ENCODE results near the gene WNT3.
"Not testable (repeated sequence)": the region's sequence is repeated elsewhere in the genome, so short reads cannot be mapped to it uniquely, and the experiment has no call there.

The WNT3 gene

DNA sequence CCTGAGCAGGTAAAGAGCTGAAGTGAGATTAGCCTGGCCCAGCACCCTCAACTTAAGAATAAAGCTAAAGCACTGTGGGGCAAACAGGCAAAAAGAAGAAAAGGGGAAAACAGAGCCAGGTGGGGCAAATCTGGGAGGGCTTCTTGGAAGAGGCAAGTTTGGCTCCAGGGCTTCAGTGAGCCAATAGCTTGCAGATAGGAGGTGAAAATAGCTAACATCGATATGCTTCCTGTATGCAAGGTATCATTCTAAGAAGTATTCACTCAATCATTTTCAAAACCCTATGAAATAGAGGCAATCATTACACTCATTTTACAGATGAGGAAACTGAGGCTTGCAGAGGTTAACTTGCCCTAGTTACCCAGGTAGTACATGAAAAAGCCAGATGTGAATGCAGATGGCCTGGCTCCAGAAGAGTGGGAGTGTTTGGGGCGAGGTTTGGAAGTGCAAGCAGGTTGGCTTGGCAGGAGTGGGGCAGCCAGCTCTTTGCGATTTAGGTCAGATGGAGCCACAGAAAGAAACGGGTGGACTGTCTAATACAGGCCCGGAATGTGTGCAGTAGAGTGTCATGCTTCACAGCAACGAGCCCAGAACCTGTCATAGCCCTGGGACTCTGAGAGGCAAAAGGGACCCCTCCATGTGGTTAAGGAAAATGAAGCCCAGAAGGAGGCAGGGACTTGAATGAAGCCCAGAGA lies 5.7 kb downstream of the WNT3 start:
- DNase-seq: no peak

DNA sequence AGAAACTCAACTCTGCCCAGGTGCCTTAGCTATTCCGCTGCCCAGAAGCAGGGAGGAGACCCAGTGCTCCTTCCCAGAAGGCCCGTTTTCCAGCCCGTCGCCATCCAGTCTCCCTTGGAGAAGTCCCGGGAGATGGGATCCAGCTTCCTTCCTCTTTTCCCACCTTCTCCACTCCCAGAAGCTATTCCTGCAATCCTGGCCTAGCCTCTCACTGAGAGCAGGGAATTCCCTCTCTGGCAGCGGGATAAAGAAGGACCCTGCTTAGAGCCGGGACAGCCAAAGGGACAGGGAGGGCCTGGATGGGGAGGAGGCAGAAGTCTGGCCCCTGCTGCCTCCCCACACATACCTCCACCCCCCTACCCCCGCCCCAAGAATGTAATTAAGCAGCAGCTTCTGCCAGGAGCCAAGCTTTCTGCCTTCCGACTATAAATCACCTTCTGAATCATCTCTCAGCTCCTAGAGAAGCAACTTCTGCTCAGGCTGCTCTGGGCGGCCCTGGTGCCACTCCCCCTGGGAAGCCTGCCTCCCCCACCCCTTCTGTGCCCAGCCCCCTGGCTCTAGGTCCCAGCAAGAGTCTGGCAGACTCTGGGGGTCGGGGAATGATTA lies 6.4 kb downstream of the WNT3 start:
- DNase-seq: peak; percentile 93

DNA sequence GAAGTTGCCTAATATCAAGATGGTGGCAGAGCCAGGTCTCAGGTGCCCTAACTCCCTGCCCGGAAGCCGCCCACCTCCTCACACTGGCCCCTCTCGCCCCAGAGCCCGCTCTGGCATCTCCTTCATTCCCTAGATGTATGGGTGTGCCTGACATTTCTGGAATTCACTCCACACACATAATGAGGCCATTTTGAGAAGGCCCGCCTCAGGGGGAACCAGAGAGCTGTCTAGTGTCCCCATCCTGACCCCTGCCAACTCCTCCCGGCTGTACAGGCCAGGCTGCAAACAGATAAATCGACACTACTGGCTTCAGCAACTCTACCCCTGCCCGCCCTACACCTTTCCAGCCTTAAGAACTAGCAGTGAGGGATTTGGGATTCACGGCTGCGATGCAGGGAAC lies 7.7 kb downstream of the WNT3 start:
- peak; percentile 15 for DNase-seq

DNA sequence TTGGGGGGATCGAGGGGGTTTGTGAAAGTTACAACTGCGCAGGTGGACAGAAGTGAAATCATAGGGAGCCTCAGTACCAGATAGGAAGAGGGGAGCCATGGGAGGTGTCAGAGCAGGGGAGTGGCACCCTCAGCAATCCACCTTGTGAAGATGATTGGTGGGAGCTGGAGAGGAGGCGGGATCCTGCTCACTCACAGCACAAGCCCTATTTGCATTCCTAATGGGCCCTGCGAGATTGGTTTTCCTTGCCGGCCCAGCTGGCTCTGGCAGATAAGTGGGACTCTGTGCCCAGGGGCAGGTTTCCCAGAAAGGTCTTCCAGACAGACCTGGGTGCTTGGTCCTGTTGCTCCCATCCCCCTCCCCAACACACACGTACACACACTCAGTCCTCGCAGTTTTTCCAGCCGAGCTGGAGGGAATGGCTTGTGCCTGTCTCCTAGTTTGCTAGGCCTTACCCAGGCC lies 9.4 kb downstream of the WNT3 start:
- no peak for DNase-seq

DNA sequence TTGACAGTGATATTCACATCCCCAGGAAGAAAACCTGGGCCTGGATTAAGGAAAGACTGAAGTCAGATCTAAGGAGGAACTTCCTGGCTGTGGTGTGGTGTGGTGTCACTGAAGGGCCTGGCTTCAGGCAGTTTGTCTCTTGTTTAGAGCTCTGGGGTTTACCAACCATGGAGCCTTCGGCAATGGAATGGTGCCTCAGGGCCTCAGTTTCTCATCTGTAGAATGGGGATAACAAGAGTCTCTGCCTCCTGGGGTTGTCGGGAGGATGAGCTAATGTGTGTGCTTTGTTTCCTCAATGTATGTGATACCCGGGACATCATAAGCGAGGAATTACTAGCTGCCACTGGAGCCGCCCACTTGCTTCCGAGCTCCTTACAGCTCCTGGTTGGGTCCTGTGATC lies 12.7 kb downstream of the WNT3 start:
- no peak for DNase-seq

DNA sequence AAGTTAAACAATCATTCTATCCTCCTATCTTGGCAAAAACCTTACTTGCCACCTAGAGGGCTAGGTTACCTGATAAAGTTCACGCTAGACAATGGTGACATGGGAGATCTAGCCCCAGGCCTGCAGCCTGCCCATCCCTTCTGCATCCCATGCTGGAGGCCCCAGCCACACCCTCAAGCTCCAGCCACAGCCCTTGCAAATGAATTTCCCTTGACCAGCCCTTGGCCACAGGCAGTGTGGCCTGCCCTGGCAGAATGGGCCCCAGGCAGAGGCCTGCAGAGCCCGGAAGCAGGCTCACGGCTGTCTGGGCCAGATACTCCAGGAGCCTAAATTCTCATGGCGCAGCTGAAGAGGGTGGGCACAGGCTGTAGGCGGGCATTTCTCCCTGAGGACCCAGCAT lies 14.9 kb downstream of the WNT3 start:
- no peak for DNase-seq

DNA sequence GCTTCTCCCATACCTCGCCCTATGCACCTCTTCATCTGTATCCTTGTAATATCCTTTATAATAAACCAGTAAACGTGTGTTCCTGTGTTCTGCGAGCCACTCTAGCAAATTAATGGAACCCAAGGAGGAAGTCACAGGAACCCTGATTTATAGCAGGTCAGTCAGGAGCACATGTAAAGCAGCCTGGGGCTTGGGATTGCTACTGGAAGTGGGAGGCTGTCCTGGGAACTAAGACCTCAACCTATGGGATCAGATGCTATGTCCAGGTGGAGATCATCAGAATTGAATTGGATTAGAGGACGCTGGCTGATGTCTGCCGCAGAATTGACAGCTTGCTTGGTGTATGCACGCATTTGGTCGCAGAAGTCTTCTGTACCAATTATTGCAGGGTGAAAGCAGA lies 15.7 kb downstream of the WNT3 start:
- no peak for DNase-seq

DNA sequence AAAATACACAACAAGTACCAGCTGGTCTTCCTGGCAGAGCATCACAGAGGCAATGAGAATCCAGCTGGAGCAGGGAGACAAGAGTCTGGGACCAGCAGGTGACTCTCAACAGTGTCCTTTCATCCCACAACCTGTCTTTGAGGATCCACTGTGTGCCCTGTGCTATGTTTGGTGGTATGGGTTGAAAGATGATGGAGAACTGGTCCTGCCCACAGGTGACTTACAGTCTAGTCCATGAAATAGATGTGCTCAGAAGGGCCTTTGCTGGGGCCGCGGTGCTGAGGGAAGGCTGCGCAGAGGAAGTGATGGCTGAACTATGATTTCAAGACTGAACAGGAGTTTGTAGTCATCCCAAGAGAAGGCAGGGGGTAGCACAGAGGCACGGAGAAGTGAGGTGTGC lies 17.9 kb downstream of the WNT3 start:
- DNase-seq: no peak

DNA sequence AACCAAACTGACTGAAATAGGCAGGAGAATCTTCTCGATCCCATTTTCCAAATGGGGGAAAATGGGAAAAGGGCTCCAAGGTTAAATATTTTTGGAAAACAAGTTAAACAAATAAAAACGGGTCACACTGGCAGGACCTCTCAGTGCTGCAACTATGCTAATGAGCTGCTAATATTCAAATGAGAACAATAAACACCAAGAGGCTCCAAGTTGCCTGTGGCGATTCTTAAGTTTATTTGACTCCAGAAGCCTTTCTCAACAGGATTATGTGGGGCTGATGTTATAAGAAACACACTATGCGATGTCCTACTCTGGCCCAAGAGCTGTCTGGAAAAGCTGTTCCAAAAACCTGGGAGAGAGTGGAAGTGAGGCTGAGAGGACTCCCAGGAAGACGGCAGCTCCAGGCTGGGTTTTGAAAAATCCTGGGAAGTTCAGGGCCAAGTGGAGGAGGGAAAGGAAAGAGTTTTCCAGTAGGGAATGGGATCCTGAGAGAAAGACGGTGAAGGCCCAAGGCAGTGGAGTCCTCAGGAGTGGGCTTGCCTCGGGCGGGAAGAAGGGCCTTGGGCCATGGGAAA lies 21.4 kb downstream of the WNT3 start:
- no peak for DNase-seq

DNA sequence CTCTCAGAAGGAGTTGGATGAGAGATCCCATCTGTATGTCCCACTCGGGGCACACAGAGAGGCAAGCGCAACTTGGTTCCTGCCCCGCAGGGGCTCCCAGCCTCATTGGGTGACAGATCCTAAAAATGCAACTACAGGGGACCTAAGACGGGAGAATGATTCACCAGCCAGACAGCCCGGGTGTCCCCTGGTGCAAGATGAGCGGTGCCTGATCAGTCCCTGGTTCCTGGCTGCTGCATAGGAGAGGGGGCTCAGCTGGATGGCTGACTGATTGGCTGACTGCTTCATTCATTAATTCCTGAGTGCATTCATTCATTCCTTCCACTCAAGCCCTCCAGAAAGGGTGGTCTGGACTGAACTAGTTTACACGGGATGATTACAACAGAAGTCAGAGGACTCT lies 22.0 kb downstream of the WNT3 start:
- DNase-seq: no peak

DNA sequence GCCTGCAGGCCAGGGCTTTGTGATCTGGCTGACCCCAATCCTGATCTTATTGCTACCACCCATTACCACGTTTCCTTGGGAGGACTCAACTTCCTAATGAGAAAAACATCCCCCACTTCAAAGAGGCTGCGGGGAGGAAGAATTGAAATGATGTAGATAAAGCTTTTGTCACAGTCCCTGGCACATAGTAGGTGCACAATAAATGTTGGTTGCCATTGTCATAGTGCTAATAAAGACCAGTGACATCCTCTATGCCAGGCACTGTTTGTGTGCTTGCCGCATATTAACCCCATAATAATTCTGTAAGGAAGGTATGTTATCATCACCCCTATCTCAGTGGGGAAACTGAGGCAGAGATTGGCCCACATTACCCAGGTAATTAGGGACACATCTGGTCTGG lies 22.4 kb downstream of the WNT3 start:
- no peak for DNase-seq

DNA sequence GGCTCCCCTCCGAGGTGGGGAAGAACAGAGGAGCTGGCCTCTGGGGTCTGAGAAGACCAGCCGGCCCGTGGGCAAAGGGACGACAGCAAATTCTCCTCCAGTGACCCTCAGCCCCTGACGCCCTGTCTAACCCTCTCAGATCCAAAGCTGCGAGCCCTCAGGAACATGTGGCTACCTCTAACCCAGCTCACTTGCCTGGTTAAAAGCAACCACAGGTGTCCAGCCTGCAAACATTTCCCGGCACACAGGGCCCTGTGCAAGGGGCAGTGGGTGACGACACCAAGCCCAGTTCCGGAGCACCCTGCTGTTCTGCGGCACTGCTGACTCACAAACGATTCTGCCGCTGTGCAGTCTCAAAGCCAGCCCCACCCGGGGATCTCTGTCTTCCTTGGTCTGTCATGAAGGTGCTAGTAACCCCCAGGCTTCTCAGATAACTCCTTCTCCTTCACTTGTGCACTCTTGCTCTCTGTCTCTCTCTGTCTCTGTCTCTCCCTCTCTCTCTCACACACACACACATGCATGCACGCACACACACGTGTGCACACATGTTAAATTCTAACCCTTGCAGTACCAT lies 23.0 kb downstream of the WNT3 start:
- DNase-seq: peak; percentile 20

DNA sequence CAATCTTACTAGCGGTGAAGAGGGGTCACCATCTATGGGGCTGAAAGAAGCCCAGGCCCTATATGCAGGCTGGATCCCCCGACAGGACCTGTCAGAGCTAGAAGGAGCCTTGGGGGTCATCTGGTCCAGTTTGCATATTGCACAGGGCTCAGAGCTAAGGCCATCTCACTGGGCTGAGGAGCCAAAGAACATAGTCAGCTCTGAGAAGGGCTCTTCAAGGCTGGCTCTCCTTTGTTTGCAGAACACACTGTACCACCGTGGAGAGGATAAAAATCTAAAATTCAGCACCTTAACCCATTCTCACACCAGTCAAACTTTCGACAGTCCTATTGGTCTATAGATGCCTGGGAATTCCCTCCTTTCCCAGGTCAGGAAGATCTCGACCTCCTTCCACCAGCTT lies 24.2 kb downstream of the WNT3 start:
- no peak for DNase-seq

DNA sequence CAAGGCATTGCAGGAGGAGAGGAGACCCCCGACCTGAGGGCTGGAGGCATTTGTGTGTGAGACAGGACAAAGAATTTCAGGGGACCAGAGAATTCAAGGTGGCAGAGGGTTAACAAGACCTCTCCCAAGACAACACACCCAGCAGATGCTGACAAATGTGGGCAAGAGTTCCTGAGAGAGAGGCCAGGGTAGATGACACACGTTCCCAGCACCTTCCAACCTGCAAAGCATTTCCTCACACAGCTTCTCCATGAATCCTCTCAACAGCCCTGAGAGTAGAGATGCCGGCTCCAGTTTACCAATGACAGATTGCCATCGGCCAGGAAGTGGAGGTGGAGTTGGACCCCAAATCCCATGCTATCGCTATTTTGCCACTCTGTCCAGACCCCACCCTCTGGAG lies 25.0 kb downstream of the WNT3 start:
- no peak for DNase-seq

DNA sequence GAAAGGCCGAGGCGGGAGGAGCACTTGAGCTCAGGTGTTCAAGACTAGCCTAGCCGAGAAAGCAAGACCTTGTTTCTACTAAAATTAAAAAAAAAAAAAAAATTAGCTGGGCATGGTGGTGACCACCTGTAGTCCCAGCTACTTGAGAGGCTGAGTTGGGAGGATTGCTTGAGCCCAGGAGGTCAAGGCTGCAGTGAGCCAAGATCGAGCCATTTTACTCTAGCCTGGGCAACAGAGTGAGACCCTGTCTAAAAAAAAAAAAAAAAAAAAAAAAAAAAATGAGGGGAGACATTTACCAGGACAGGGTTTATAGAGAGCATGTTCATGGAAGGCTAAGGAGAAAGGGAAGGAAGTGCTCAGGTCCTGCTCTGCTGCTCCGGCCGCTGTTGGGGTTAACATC lies 25.5 kb downstream of the WNT3 start:
- not testable (repeated sequence) for DNase-seq

DNA sequence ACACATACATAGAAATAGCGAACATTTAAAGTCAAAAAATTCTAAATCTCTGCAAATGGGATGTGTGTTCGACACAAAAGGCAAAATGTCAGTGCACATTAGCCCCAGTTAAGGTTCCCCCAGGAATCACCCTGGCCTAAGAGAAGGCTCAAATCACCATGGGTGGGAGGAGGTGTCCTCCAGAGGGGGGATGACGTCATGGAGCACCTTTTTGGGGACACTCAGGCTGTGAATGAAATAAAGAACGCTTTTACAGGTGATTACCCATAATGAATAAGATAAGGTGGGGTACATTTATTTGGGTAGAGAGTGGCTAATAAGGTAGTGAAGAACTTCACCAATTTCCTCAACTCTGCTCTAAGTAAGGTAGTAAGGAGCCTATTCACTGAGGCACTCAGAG lies 26.4 kb downstream of the WNT3 start:
- DNase-seq: no peak

DNA sequence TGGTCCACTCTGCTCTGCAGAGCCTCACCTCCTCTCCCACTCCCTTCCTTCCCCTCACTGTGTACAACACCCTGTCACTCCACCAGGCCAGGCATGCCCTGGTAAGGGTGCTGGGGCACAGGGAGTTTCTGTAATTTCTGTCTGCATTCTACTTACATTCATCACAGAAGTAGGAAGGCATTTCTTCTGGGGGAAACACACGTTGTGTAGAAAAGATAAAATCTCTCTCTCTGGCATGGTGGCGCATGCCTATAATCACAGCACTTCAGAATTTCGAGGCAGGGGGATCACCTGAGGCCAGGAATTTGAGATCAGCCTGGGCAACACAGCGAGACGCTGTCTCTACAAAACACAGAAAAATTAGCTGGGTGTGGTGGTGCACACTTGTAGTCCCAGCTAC lies 27.0 kb downstream of the WNT3 start:
- no peak for DNase-seq

DNA sequence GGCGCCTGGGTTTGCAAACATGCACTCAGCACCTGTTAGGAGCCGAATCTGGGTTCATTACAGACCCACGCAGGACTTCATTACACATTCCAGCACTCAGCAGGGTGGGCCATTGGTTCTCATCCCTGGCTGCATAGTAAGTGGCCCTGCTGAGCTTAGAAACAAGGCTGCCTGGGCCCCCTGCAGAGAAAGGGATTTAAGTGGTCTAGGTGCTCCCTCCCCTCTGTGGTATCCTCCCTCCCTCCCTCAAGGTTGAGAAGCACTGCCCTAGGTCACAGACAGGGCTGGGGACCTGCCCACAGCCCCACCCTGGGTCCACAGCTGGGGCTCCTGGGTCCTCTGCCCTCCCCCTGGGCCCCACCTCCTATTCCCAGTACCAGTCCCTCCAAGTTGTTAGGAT lies 28.3 kb downstream of the WNT3 start:
- DNase-seq: no peak

DNA sequence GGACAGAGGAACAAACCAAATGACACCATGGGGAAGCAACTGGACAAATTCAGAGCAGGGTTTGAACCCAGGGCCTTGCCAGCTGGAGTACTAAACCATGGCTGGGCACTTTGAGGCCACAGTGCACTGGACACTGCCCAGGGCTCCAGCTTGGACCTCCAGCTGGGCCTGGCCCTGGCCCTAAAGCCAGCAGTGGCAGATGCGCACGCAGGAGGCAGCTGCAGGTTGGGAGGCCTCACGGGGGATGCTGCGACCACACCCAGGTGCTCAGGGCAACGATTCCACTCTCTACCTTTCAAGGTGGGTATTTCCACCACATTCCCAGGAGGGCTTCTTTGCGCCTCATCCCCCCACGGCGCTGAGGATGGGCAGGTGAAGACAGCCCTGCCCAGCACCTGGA lies 28.9 kb downstream of the WNT3 start:
- DNase-seq: no peak

DNA sequence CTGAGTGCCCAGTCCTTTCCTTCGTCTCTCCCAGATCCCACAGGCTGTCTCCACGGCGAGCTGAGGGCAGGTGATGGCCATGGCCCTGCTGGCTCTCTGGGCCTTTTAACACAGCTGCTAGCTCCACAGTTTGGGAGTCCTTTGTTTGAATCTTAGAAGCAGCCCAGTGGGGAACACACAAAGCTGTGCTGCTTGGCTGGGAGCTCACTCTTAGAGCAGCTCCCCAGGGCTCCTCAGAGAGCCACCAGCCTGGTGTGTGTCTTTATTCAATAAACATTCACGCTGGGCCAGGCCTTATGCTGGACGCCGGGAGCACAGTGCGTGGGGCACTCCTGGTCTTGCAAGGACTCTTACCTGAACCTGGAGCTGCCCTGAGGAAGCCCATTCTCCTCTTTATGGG lies 29.7 kb downstream of the WNT3 start:
- no peak for DNase-seq

DNA sequence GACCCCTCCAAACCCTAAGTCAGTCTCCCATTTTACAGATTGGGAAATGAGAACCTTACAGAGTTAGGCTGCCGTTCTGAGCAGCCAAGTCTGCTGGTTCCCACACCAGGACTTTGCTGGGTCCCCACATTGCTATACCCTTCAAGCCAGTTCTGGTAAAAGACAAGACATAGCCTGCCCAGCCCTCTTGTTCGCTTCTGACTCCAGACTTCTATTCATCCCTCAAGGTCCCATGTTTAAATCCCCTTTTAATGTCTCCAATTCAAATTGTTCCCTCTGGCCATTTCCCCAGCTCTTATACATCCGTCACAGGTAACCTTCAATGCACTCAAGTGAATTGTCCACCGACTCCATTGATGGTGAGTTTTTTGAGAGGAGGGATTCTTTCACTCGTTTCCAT lies 30.2 kb downstream of the WNT3 start:
- no peak for DNase-seq

DNA sequence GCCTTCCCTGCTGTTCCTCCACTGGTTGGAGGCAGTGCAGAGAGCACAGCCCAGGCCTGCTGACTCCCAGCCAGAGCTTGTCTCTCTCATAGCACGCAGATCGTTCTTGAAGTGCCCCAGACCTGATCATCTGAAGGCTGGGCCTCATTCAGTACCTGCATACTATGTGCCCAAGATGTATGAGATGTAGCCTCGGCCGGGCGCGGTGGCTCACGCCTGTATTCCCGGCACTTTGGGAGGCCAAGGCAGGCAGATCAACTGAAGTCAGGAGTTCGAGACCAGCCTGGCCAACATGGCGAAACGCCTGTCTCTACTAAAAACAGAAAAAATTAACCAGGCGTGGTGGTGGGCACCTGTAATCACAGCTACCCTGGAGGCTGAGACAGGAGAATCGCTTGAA lies 31.0 kb downstream of the WNT3 start:
- no peak for DNase-seq

DNA sequence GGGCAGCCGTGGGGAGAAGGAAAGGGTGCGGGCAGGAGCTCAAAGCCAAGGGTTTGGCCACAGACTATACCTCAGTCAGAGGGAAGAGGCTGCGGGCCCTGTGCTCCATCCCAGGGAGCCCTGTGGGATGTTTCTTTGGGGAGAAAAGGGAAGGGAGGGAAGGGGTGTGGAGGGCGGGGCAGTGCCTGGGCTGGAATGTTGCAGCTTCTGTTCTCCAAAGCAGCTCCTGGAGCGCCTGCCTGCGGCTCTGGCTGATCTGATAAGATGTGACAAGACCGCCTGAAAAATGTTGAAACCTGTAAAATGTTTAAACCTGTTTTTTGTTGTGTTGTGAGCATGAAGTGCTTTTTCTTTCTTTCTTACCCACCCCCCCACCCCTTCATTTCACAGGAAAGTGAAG lies 32.8 kb downstream of the WNT3 start:
- DNase-seq: no peak

DNA sequence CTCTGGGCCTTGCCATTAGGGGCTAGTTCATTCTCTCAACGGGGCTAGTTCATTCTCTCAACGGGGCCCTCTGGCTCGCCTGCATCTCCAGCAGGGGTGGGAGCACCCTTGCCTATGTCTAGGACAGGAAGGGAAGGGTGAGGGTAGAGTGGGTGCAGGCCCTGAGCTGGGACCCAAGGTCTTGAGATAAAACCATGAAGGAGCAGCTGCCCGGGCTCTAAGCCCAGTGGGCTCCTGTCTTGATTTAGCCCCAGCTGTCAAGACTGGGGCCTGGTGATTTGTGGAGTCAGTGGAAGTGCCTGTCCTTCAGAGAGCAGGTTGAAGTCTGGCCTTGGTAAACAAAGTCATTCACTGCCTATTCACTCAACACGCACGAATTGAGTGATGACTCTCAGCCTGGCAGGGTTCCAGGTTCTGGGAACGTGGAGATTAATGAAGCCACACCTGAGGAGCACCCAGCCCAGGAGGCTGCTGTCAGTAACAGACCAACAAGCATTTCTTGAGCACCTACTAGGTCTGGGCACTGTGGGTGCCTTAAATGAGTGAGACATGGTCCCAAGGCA lies 35.4 kb downstream of the WNT3 start:
- no peak for DNase-seq
